Vagina (tissue), 2 donors: Measurements from ENCODE around the gene SH3D19. TPM values are rescaled to one million over a fixed set of nuclear protein-coding genes. Genes with fewer than 3 reads are reported as not detected.
"Not testable (repeated sequence)": the region's sequence is repeated elsewhere in the genome, so short reads cannot be mapped to it uniquely, and the experiment has no call there.

ENCODE experiments used
- DNase-seq, 2 donors: peaks; one replicate each; pipeline ENCODE4 v3.0.0-alpha.2; 2017; ENCODE audit errors: extremely low spot score in 2 of 2
- H3K27ac ChIP-seq: fragments of 200-600 bp; sonication (generic); one replicate; pipeline ENCODE4 v1.5.1; 2019
- H3K27me3 ChIP-seq: fragments of 200-600 bp; sonication (generic); one replicate; pipeline ENCODE4 v1.5.1; 2019
- H3K36me3 ChIP-seq, 2 donors: fragments of 200-600 bp; sonication (generic); one replicate each; pipeline ENCODE4 v1.5.1; 2017 to 2019
- H3K4me1 ChIP-seq: fragments of 200-600 bp; sonication (generic); one replicate; pipeline ENCODE4 v1.5.1; 2019
- H3K4me3 ChIP-seq, 2 donors: fragments of 200-600 bp; sonication (generic); 1 replicate in 1 of 2; 2 replicates in 1 of 2; pipeline ENCODE4 v1.5.1; 2016 to 2019
- H3K9me3 ChIP-seq: fragments of 200-600 bp; sonication (generic); one replicate; pipeline ENCODE4 v1.5.1; 2019
- CTCF ChIP-seq, 3 experiments: fragments of 450-650 bp in 2 of 3; fragments of 200-600 bp in 1 of 3; sonication (generic) in 1 of 3; IDR thresholded peaks; one replicate each; pipeline ENCODE4 v1.5.1; 2017 to 2019; ENCODE audit warnings: antibody characterized with exemption in 3 of 3, mild to moderate bottlenecking in 2 of 3, moderate library complexity in 2 of 3
- POLR2A ChIP-seq, 2 donors: fragments of 450-650 bp; IDR thresholded peaks; one replicate each; pipeline ENCODE4 v1.6.1; 2017; ENCODE audit warnings: antibody characterized with exemption in 2 of 2, mild to moderate bottlenecking in 2 of 2, moderate library complexity in 2 of 2
- POLR2AphosphoS5 ChIP-seq, 2 donors: sonication (generic); formaldehyde crosslinking; IDR thresholded peaks; one replicate each; pipeline ENCODE4 v1.9.0; 2017; ENCODE audit warnings: antibody characterized with exemption in 2 of 2, mild to moderate bottlenecking in 2 of 2, low read depth in 1 of 2; ENCODE audit not compliant: insufficient read depth in 1 of 2
- intact Hi-C: fragments of 100-400 bp; cut with DNase I; formaldehyde crosslinking; loops from one replicate; pipeline ENCODE4 v1.15.1; 2023
- total RNA-seq: library from RNA; depleted of rRNA; stranded (reverse); fragments of >200 nt; gene quantifications from one replicate; pipeline ENCODE4 v1.2.3, GENCODE V29; 2016

Gene SH3D19
- total RNA-seq, 1 donor from 2014 or later: 86.4 TPM

- peaks cover 0 to 42% of the 10 kb centered on the region in 2 donors for H3K36me3 ChIP-seq
Measured at GRCh38 chr4:151139814-151140213, 185.6 kb downstream of the SH3D19 start.

GRCh38 chr4:151136048-151136447, 189.4 kb downstream of the SH3D19 start:
- H3K27ac ChIP-seq, intact Hi-C loops, H3K9me3 ChIP-seq, H3K4me3 ChIP-seq, H3K27me3 ChIP-seq, DNase-seq, H3K4me1 ChIP-seq: not testable (repeated sequence)
- peaks cover 0 to 45% of the 10 kb centered on the region in 2 donors for H3K36me3 ChIP-seq

More at GRCh38 chr4:151139814-151140213, 185.6 kb downstream of the SH3D19 start:
- intact Hi-C loops: no loop called here
- Histone ChIP-seq H3K27me3 (no peaks in the 10 kb centered on the region), H3K4me3 (no peak overlapping the region), H3K9me3 (no peaks in the 10 kb centered on the region), H3K27ac (no peak overlapping the region), H3K4me1 (no peaks in the 10 kb centered on the region)
- no peak for TF ChIP-seq POLR2AphosphoS5 (IDR thresholded peaks at IDR 0.05; ENCODE audit: insufficient read depth in 1 of 2, low read depth in 1 of 2)
- TF ChIP-seq CTCF (IDR thresholded peaks at IDR 0.05): no peak
- TF ChIP-seq POLR2A (IDR thresholded peaks at IDR 0.05): no peak
- DNase-seq: no peak

- TF ChIP-seq POLR2AphosphoS5 (IDR thresholded peaks at IDR 0.05; ENCODE audit: insufficient read depth in 1 of 2, low read depth in 1 of 2) (no peak), CTCF (IDR thresholded peaks at IDR 0.05) (no peak), POLR2A (IDR thresholded peaks at IDR 0.05) (no peak)
- no peaks in the 10 kb centered on the region for H3K27me3 ChIP-seq
- no peaks in the 10 kb centered on the region for H3K9me3 ChIP-seq
- no peak overlapping the region for H3K27ac ChIP-seq
- intact Hi-C loops: no loop called here
- H3K4me3 ChIP-seq: no peak overlapping the region
- no peaks in the 10 kb centered on the region for H3K4me1 ChIP-seq
- H3K36me3 ChIP-seq: peaks cover 0 to 45% of the 10 kb centered on the region in 2 donors
- no peak for DNase-seq
Measured at GRCh38 chr4:151133311-151133710, 192.1 kb downstream of the SH3D19 start.

GRCh38 chr4:151129796-151130195, 195.6 kb downstream of the SH3D19 start:
- peaks cover 0 to 66% of the 10 kb centered on the region in 2 donors for H3K36me3 ChIP-seq
- intact Hi-C loops: no loop called here
- TF ChIP-seq POLR2AphosphoS5 (IDR thresholded peaks at IDR 0.05; ENCODE audit: insufficient read depth in 1 of 2, low read depth in 1 of 2) (no peak), POLR2A (IDR thresholded peaks at IDR 0.05) (no peak), CTCF (IDR thresholded peaks at IDR 0.05) (no peak)
- no peaks in the 10 kb centered on the region for H3K27me3 ChIP-seq
- no peak overlapping the region for H3K4me3 ChIP-seq
- DNase-seq: no peak
- no peak overlapping the region for H3K27ac ChIP-seq
- H3K9me3 ChIP-seq: no peaks in the 10 kb centered on the region
- no peaks in the 10 kb centered on the region for H3K4me1 ChIP-seq

- peaks cover 0 to 23% of the 10 kb centered on the region in 2 donors for H3K36me3 ChIP-seq
- no peaks in the 10 kb centered on the region for H3K9me3 ChIP-seq
- peak; percentile 47 to 62 (median 52) for TF ChIP-seq CTCF (IDR thresholded peaks at IDR 0.05)
- no peak for TF ChIP-seq POLR2AphosphoS5 (IDR thresholded peaks at IDR 0.05; ENCODE audit: insufficient read depth in 1 of 2, low read depth in 1 of 2)
- no peak for TF ChIP-seq POLR2A (IDR thresholded peaks at IDR 0.05)
- intact Hi-C loops: no loop called here
- peak overlapping the region; percentile 9 for H3K27ac ChIP-seq
- H3K4me3 ChIP-seq: no peak overlapping the region
- no peaks in the 10 kb centered on the region for H3K27me3 ChIP-seq
- DNase-seq: no peak
- no peaks in the 10 kb centered on the region for H3K4me1 ChIP-seq
Measured at GRCh38 chr4:151117371-151117962, 207.9 kb downstream of the SH3D19 start.
